HG03196 (cell line): ENCODE results near the gene FLYWCH2.

Experiments
- ATAC-seq: cut with Tn5 transposase; IDR thresholded peaks from one replicate; pipeline ENCODE4 v1.9.1; 2021; ENCODE audit not compliant: unreplicated experiment

FLYWCH2 gene, protein sequence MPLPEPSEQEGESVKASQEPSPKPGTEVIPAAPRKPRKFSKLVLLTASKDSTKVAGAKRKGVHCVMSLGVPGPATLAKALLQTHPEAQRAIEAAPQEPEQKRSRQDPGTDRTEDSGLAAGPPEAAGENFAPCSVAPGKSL

DNA sequence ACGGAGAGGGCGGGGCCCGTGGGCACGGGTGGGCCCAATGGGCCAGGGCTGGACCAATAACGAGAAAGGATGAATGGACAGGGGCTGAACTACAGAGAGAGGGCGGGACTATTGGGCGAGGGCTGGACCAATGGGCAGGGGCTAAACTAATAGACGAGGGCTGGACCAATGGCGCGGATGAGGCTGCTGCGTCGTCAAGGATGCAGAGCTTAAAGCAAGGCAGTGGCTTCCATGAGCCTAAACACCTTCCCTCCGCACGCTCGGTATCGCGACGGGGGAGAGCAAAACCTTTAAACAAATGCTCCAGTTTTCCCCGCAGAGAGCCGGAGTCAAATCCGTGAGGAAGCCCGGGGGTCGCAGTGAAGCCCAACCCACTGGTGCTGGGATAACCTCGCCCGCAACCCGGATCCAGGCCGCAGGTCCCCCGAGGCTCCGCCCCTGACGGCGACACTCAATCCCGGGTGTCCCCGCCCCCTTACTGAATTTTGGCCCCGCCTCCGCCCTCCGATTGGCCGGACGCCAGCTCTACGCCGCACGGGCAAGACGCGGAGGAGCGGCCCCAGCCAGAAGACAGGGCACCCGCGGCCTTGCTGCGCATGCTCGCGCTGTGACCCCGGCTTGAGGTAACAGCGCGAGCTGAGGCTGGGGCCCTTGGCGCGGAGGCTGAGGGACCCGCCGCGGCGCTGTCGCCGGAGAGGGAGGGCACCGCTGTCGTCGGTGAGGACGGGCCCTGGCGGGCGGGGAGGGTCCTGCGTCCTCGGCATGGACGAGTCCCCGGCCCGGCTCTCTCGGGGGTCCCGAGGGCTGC is at the start of gene FLYWCH2:
Gene FLYWCH2 (plus strand): TSS at position 566 of the 808 bp plus-strand sequence. CDS start 13,235 bp downstream, outside the sequence.
- ATAC-seq: peak; percentile 84

DNA sequence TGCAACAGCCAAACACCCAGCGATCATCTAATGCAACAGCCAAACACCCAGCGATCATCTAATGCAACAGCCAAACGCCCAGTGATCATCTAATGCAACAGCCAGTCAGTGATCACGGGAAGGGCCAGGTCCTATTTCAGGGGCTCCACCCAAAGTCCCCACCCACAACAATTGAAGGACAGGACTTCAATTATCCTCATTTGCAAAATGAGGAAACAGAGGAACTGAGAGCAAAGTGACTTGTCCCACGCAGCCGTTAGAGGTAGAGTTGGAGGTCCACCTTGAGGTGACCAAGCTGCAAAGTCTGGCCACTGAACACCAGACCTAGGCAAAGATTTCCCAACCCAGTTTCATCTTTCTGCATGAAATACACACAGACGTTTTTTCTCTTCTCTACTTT is 49.2 kb upstream of the FLYWCH2 start:
- ATAC-seq: no peak

DNA sequence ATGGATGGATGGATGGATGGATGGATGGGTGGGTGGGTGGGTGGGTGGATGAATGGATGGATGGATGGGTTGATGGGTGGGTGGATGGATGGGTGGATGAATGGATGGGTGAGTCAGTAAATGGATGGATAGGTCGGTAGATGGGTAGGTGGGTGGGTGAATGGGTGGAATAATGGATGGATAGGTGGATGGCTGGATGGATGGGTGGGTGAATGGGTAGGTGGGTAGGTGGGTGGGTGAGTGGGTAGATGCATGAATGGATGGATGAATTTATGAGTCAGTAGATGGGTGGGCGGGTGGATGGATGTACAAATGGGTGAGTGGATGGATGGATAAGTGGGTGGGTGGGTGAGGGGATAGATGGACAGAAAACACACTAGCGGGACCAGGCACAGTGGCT is 48.0 kb upstream of the FLYWCH2 start:
- no peak for ATAC-seq

DNA sequence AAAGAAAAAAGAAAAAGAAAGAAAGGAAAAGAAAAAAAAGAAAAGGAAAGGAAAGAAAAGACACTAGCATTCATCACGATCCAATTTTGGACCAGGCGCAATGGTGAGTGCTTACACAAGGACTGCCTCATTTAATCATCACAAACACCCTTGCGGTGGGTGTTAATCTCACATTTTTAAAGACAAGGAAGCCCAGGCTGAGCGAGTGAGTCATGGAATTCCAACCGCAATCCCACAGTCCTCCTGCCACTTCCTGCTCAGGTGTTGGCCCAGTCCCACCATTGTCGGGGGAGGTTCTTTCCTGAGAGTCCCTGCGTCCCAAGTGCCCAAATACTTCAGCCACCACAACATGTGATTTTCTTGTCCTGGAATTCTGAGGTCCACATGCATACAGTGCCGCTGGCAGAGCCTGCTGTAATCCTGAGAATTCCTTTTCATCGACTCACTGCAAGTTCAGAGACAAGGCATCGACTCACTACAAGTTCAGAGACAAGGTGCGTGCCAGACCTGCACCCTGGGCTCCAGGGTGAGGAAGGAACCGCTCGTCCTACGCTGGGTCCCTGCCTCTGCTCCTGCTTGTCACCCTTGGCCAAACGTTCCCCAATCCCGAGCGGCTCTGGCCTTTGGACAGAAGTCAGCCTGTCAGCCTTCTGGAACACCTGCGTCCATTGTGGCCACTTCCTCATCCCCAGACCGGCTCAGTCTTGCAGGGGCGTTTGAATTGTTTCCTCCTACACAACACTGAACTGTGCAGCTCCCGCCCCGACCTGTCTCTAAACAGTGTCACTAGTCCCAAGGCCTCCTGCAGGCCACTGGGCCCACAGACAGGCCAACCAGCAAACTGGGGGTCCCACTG is 47.1 kb upstream of the FLYWCH2 start:
- ATAC-seq: no peak

DNA sequence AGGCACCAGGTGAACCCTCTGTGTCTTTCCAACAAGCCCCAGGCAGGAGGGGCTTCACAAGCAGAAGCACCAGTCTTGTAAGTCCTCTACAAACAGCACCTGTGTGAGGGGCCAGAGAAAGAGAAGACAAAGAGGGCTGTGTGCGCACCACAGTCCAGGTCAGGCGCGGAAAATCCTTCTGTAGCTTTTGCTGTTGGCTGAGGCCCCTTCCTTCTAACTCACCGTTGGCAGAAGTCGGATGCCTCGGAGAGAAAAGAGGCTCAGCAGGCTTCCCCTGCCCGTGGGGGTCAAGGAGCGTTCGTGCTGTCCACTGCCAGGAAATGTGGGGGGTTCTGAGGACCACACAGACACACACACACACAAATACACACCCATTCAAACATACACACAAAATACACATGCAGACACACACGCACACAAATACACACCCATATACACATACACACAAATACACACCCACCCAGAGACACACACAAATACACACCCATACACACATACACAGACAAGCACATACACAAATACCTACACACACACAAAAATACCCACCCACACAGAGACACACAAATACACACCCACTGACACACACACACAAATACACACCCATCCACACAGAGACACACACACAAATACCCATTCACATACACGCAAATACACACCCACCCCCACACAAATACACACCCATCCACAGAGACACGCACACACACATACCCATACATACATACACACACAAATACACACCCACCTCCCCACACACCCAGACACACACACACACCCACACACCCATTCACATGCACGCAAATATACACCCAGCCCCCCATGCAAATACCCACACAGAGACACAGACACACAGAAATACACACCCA is 46.1 kb upstream of the FLYWCH2 start:
- ATAC-seq: no peak

DNA sequence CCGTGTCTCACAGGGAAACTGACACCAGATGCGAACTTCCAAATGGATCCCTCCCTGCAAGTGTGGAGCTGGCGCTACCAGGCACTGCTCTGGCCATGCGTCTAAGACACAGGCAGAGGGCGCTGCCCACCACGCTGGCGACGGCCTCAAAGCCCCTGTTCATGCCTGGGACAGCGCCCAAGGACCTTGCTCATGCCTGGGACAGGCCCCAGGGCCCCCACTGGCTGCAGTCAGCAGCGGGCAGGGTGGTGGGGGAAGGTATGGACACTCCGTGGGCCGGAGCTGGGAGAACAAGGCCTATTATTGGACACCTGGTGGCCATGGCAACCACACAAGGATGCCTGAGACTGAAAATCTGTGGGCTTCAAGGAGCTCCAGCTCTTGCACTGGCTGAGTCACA is 44.1 kb upstream of the FLYWCH2 start:
- no peak for ATAC-seq

DNA sequence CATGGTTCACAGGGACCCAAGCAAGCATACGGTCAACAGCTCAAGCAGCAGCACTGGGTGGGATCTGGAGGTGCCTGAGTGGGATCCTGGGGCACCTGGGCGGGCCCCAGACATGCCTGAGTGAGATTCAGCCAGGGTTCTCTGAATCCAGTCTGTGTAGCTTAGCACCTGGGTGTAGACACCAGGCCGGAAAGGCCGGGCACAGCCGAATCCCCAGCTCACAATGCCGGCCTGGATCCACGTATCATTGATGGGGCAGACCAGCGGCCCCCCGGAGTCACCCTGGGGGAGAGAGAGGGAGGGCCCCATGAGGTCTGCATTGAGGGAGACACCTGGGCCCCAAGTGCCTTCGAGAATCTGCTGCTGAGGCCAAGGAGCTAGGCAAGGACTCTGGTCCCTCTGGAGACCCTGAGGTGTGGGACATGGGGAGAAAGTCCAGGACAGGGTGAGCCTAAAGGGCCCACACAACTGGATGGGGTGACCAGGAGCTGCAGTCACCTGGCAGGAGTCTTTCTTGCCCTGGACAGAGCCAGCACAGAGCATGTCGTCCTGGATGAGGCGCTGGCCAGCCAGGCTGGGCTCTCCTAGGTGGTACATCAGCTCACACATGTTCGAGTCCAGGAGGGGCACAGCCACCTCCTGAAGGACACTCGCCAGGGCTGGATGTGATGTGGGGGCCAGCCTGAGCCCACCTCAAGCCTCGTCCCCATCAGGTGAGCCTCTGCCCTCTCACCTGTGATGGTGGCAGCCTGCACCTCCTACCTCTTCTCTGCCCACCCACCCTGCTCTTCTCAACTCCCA is 43.2 kb upstream of the FLYWCH2 start:
- no peak for ATAC-seq

DNA sequence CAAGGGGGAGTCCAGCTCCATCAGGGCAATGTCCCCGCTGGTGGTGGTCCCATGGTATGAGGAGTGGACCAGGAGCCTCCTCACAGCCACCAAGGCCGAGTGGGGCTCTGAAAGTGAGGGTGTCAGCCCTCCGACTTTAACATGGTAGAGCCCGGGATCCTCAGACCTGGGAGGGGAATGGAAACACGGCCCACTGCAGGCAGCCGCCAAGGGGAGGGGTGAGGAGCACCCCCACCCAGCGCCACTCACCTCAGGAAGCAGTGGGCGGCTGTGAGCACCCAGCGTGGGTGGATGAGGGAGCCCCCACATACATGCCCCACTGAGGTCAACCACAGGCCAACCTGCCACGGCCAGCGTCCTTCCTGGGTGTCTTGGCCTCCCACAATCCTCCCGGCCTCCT is 42.1 kb upstream of the FLYWCH2 start:
- ATAC-seq: no peak

DNA sequence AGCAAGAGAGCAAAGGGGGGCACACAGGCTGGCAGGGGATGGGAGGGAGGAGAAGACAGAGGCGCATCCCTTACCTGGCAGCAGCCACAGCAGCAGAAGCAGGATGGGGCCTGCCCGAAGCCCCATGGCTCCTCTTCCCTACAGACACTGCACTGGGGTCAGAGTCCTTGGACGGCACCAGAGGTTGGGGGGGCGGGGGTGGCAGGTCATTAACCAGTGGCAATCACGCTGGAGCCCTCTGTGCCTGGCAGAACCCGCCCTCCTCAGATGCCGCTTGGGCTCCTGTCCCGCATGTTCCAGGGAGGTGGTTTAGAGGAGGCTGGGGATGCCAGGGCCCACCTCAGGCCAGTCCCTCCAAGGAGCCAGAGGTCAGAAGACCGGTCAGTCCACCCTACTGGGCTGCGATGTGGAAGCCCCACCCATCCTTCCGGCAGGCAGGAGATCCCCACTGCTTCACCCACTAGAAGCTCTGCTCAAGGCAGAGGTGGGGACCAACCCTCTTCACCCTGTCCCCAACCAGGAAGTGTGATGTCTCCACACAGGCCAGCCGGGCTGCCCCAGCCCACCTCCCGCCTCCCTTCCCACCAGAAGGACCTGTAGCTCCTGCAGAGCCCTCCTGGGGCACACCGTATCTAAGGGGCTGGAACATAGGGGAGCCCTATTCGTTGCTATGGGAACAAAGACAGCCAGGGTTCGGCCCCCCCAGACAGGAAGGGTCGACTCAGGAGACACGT is 41.2 kb upstream of the FLYWCH2 start:
- ATAC-seq: no peak

DNA sequence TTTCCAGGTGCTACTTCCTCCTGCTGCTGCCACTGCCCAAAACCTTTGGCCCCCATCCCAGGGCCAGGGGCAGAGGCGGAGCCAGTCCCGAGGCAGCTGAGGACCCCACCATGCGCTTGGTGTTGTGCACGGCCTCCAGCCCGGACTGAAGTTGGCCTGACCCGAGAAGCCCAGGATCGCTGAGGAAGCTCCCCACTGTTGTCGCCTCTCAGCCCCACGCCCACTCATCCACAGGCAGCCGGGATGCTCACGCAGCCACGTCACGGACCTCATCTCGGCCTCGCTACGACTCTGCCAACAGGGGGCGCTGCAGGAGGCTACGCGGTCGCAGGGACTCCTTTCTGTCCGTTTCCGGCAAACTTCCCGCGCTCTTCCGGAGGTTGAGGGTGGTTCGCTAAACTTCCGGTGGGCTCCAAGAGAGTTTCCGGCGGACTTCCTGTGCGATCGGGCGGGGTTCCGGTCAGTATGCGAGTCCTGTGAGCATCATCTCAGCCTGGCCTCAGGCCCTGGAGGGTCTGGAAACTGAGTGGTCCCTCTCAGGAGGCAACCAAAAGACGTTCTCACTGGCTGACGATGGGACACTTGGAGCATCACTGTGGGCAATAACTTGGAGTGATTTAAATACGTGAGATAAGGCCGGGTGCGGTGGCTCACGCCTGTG is 40.5 kb upstream of the FLYWCH2 start:
- no peak for ATAC-seq

DNA sequence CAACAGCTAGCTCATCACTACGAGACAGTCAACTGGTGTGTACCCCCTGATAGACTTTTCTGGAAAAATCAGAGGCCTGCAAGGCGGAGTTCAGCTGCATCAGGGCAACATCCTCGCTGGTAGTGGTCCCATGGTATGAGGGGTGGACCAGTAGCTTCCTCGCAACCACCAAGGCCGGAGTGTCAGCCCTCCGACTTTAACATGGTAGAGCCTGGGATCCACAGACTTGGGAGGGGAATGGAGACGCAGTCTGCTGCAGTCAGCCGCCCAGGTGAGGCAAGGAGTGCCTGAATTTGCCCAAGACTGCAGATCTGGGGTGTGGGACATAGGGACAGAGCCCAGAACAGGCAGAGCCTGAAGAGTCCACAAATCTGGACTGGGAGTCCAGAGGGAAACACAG is 39.5 kb upstream of the FLYWCH2 start:
- no peak for ATAC-seq

DNA sequence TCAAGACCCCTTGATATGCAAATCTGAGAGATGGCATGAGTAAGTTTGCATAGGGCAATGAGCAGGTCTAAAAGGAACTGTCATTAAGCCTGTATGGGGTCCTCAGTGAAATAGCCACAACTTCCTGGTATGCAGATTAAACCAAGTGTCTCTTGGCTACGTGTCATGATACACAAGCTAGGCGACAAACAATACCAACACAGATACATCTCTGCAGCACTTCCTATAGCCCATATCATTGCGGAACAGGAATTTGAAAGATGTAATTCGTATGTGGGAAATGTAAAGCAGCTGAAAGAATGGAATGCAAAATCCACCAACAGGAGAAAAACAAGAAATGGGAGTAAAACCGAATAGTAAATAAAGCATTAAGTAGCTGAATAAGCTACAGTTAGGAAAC is 37.9 kb upstream of the FLYWCH2 start:
- no peak for ATAC-seq

DNA sequence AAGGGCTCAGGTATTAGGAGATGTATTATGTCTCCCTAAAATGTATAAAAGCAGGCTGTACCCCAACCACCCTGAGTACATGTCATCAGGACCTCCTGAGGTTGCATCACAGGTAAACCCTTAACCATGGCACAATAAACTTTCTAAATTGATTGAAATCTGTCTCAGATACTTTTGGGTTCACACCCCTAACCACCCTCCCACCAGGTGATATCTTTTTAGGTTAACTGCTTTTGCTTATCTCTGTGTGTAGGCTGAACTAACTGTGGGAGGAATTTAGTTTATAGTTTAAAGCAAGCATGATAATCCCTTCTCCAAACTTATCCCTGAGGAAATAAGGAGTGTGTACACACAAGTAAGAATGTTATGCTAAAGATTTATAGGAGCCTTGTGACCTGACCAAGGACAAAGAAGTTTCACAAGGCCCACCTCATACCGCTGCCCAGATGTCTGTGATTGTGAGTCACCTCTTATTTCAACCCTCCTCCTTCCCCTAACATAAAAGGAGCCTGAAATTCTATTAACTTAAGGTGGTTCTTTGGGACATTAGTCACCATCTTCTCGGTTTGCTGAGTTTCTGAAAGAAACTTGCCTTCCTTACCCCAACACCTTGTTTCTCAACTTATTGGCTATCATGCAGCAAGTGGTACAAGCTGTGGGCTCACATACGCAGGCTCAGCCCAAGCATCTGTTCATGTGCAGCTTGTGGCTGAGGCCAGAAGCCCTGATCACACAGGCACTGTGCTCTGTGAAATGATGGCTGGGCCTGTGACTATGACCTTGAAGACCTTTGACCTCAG is 36.3 kb upstream of the FLYWCH2 start:
- no peak for ATAC-seq

DNA sequence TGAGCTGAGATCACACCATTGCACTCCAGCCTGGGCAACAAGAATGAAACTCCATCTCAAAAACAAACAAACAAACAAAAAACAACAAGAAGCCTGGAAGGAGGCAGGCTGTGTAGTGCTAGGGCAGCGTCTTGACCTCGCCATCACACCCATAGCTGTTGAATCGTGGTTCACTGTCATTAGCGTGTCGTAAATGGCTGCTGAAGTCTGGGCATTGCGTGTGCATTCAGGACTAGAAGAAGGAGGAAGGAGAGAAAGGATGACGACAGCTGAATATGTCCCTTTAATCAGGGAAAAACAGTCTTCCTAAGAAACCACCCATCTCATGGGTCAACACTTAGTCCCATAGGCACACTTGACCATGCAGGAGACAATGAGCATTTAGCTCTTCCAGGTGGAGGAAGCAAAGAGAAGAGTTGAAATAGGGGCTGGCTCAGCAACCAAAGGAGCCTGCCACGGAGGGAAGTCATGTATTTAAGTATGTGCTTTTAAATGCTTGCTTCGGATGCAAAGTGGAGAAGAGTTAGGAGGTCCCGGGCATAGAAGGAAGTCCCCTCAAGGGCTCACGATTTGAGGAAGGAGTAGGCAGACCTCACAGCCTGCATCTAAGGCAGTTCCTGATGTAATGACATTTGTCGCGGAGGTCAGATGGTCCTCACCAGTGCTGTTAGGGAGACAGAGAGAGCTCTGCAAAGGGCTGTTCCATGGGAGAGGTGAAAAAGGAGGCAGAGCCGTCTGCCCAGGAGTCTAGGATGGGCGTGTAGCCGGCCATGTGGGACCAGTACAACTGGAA is 33.9 kb upstream of the FLYWCH2 start:
- ATAC-seq: no peak

DNA sequence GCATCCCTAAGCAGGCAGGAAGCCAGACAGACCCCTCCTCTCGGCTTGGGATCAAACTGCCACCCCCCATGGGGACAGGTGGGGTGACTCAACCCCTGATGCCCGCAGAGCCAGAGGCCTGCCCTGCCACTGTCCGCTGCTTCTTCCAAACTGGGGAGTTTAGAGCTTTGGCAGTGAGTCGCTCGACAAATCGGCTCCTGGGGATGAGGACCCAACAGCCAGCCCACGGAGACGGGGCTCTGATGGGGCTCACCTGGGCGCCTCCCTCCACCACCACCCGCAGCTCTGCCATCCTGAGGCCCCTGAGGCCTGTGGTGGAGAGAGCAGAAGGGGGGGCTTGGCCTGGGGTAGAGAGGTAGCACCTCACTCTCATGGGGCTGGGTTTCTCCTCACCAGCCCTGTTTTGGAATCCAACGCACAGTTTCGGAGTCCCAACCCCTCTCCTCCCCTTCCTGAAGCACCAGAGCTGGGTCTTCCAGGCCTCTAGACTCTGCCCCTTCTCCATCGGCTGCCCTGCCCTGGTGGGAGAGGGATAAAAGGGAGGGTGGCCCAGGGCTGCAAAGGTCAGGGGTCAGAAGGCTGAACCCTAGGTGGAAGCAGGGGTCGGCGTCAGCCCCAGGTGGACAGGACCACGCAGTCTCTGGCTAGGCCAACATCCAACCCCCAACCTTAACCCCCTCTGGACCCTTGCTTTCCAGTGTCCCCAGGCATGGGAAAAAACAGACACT is 30.8 kb upstream of the FLYWCH2 start:
- no peak for ATAC-seq

DNA sequence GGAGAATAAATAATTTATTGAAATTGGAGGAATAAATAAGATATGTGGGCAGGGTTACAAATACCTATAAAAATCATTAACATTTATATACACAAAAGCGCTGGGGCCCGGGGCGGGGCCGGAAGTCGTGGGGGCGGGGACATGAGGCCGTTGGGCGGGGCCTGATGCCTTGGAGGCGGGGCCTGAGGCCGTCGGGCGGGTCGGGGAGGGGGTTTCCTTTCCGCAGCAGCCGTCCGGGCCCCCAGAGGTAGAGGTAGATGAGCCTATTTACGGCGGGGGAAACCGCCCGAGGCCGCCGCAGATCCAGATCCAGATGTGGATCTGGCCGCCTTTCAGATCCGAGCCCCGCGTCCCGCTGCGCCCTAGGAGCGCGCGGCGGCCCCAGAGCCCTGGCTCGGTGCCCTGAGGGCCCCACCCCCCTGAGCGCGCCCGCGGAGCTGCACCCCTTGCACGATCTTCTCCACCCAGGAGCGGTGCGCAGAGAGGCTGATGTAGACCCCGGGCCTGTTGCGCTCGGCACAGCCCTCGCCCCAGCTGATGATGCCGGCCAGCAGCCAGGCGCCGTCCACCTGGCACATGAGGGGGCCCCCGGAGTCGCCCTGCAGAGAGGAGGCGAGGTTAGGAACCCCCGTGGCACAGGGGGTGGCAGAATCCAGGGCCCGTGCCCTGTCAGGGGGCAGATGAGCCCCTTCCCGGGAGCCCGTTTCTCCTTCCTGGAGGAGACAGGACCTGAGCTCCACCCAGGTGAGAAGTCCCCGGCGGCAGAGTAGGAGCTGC is 30.1 kb upstream of the FLYWCH2 start:
- ATAC-seq: no peak
